ENCODE results near the gene COL8A2. TPM values are rescaled to one million over a fixed set of nuclear protein-coding genes. Genes with fewer than 3 reads are reported as not detected.

Gene COL8A2
- total RNA-seq, 1 donor from 2014 or later, result 10.1 TPM

DNA sequence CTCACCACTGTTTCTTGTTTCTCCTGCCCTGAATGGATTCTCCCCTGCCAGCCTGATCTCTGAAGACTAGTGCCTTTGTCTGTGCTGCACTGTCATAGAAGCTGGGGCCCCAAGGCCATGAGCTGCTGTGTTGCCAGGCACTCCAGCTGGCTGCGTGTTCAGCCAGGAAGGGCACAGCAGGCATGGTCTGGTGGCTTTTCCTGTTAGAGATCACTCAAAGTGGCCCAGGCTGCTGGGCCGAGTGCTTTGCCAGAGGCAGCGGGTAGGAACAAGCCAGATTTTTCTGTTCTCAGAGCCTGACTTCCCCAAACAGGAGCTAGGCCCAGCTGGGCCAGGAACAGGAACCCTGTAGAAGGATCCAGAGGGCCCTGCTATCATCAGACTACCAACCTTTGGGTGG lies 31.1 kb downstream of the COL8A2 start:
- TF ChIP-seq, protein P1, sequence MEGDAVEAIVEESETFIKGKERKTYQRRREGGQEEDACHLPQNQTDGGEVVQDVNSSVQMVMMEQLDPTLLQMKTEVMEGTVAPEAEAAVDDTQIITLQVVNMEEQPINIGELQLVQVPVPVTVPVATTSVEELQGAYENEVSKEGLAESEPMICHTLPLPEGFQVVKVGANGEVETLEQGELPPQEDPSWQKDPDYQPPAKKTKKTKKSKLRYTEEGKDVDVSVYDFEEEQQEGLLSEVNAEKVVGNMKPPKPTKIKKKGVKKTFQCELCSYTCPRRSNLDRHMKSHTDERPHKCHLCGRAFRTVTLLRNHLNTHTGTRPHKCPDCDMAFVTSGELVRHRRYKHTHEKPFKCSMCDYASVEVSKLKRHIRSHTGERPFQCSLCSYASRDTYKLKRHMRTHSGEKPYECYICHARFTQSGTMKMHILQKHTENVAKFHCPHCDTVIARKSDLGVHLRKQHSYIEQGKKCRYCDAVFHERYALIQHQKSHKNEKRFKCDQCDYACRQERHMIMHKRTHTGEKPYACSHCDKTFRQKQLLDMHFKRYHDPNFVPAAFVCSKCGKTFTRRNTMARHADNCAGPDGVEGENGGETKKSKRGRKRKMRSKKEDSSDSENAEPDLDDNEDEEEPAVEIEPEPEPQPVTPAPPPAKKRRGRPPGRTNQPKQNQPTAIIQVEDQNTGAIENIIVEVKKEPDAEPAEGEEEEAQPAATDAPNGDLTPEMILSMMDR (IDR thresholded peaks at IDR 0.05), result no peak
- H3K4me3 Mint-ChIP-seq (ENCODE audit: unreplicated experiment), result no peak overlapping the region
- no peak for DNase-seq (ENCODE audit: extremely low spot score, unreplicated experiment)
- no peaks in the 10 kb centered on the region for H3K9me3 Mint-ChIP-seq (ENCODE audit: unreplicated experiment)
- H3K4me1 Mint-ChIP-seq (ENCODE audit: unreplicated experiment), result peaks cover 19% of the 10 kb centered on the region
- H3K27ac Mint-ChIP-seq (ENCODE audit: unreplicated experiment), result no peak overlapping the region
- H3K27me3 Mint-ChIP-seq (ENCODE audit: unreplicated experiment), result no peaks in the 10 kb centered on the region
- H3K36me3 Mint-ChIP-seq (ENCODE audit: unreplicated experiment), result peaks cover 9% of the 10 kb centered on the region

DNA sequence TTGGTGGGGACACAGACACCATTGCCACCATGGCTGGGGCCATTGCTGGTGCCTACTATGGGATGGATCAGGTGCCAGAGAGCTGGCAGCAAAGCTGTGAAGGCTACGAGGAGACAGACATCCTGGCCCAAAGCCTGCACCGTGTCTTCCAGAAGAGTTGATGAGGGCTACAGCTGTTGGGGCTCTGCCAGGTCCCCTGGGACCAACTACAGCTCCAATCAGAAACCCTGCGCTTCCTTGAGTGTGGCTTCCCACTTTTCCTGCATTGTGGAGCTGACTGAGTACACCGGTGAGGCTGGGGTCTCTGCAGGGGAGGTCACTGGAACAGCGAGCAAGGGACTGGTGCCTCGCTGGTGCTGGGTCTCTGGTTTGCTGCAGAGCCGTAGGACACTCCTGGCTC lies 31.8 kb downstream of the COL8A2 start:
- no peak overlapping the region for H3K4me3 Mint-ChIP-seq (ENCODE audit: unreplicated experiment)
- no peaks in the 10 kb centered on the region for H3K9me3 Mint-ChIP-seq (ENCODE audit: unreplicated experiment)
- TF ChIP-seq, protein P1 (IDR thresholded peaks at IDR 0.05), result no peak
- H3K27ac Mint-ChIP-seq (ENCODE audit: unreplicated experiment), result no peak overlapping the region
- H3K36me3 Mint-ChIP-seq (ENCODE audit: unreplicated experiment), result peaks cover 9% of the 10 kb centered on the region
- H3K4me1 Mint-ChIP-seq (ENCODE audit: unreplicated experiment), result peaks cover 21% of the 10 kb centered on the region
- H3K27me3 Mint-ChIP-seq (ENCODE audit: unreplicated experiment), result no peaks in the 10 kb centered on the region
- DNase-seq (ENCODE audit: extremely low spot score, unreplicated experiment), result no peak

DNA sequence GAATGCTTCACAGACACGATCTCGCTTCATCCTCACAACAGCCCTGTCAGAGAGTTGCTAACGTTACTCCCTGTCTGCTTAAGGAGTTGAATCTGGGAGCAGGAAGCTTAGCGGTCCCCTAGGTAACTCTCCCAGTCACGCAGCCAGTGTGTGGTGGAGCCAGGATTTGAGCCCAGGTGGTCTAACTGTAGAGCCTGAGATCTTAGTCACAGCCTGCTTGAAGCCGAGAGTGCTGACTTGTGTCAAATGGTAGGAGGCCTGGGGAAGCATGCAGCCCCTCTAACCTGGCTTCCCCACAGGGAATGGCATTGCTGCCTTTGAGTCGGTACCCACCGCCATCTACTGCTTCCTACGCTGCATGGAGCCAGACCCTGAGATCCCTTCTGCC lies 32.2 kb downstream of the COL8A2 start:
- Mint-ChIP-seq H3K4me3 (ENCODE audit: unreplicated experiment) (no peak overlapping the region), H3K36me3 (ENCODE audit: unreplicated experiment) (peaks cover 9% of the 10 kb centered on the region), H3K27ac (ENCODE audit: unreplicated experiment) (no peak overlapping the region), H3K9me3 (ENCODE audit: unreplicated experiment) (no peaks in the 10 kb centered on the region), H3K4me1 (ENCODE audit: unreplicated experiment) (peaks cover 22% of the 10 kb centered on the region), H3K27me3 (ENCODE audit: unreplicated experiment) (no peaks in the 10 kb centered on the region)
- DNase-seq (ENCODE audit: extremely low spot score, unreplicated experiment), result no peak
- TF ChIP-seq, protein P1 (IDR thresholded peaks at IDR 0.05), result no peak

DNA sequence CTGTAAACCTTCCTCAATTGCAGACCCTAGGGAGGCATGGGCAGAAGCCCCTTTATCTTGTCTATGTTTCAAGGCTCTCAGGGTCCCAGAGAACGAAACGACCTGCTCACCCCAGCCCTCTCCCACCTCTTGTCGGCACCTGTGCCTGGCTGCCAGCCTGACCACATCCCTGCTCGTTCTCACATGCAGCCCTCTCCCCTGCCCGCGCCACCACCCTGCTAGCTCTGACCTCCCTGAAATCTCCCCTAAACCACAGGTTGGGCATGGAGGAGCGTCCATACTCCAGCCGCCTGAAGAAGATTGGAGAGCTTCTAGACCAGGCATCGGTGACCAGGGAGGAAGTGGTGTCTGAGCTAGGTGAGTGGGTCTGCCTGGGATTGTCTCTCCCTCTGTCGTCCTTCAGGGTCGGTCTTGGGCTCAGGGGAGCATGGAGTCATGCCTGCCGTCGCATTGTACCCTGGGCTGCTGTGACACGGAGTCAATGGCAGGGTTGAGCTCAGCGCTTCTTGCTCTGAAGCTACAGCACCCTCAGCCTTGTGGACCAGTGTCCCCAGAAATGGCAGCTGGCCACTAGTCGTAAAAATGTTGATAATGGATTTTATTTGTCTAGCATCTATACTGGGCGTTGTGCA lies 32.7 kb downstream of the COL8A2 start:
- TF ChIP-seq, protein P1 (IDR thresholded peaks at IDR 0.05), result no peak
- DNase-seq (ENCODE audit: extremely low spot score, unreplicated experiment), result no peak
- no peak overlapping the region for H3K27ac Mint-ChIP-seq (ENCODE audit: unreplicated experiment)
- no peaks in the 10 kb centered on the region for H3K27me3 Mint-ChIP-seq (ENCODE audit: unreplicated experiment)
- peaks cover 9% of the 10 kb centered on the region for H3K36me3 Mint-ChIP-seq (ENCODE audit: unreplicated experiment)
- H3K4me3 Mint-ChIP-seq (ENCODE audit: unreplicated experiment), result no peak overlapping the region
- no peaks in the 10 kb centered on the region for H3K9me3 Mint-ChIP-seq (ENCODE audit: unreplicated experiment)
- peaks cover 22% of the 10 kb centered on the region for H3K4me1 Mint-ChIP-seq (ENCODE audit: unreplicated experiment)

DNA sequence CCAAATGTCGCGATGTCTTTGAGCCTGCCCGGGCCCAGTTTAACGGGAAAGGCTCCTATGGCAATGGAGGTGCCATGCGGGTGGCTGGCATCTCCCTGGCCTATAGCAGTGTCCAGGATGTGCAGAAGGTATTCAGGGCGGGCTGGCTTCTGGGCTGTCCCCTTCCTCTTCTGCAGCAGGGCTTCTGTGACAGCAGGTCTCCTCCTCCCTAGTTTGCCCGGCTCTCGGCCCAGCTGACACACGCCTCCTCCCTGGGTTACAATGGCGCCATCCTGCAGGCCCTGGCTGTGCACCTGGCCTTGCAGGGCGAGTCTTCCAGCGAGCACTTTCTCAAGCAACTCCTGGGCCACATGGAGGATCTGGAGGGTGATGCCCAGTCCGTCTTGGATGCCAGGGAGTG lies 33.3 kb downstream of the COL8A2 start:
- Mint-ChIP-seq H3K36me3 (ENCODE audit: unreplicated experiment) (peaks cover 9% of the 10 kb centered on the region), H3K27ac (ENCODE audit: unreplicated experiment) (no peak overlapping the region), H3K4me1 (ENCODE audit: unreplicated experiment) (peaks cover 19% of the 10 kb centered on the region), H3K9me3 (ENCODE audit: unreplicated experiment) (no peaks in the 10 kb centered on the region), H3K27me3 (ENCODE audit: unreplicated experiment) (no peaks in the 10 kb centered on the region), H3K4me3 (ENCODE audit: unreplicated experiment) (no peak overlapping the region)
- no peak for DNase-seq (ENCODE audit: extremely low spot score, unreplicated experiment)
- TF ChIP-seq, protein P1 (IDR thresholded peaks at IDR 0.05), result no peak
